HEK293 (cell line): ENCODE measurements around the gene GMCL1.
A peak's percentile ranks its signal among the peaks of the same experiment; 100 is the strongest.

ENCODE experiments used
- CTCF ChIA-PET: fragments of 350-600 bp; formaldehyde crosslinking; extraction: SDS; loops from one replicate; lab custom pipeline; 2021; ENCODE audit warnings: antibody characterized with exemption; lab: Yijun Ruan, JAX
- POLR2A ChIA-PET: fragments of 300-600 bp; formaldehyde crosslinking; extraction: SDS; loops from one replicate; lab custom pipeline; 2020; ENCODE audit warnings: antibody characterized with exemption, inconsistent platforms; lab: Yijun Ruan, JAX
- H3K27ac ChIP-seq: fragments of 200-500 bp; sonication (Bioruptor generic); 2 replicates; pipeline ENCODE4 v1.5.1; 2014; ENCODE audit warnings: low read depth, low read length, control low read depth, inconsistent platforms; ENCODE audit errors: extremely low read depth
- H3K36me3 ChIP-seq, 2 experiments: fragments of 200-500 bp in 1 of 2; sonication (Bioruptor generic) in 1 of 2; 1 replicate in 1 of 2; 2 replicates in 1 of 2; pipeline ENCODE4 v1.5.1; 2014 to 2017; ENCODE audit warnings: inconsistent platforms in 2 of 2, low read length in 2 of 2; ENCODE audit not compliant: control insufficient read depth in 2 of 2, insufficient read depth in 1 of 2
- H3K4me1 ChIP-seq: fragments of 200-500 bp; sonication (Bioruptor generic); 2 replicates; pipeline ENCODE4 v1.5.1; 2014; ENCODE audit warnings: mild to moderate bottlenecking, low read length, inconsistent platforms; ENCODE audit not compliant: control insufficient read depth, insufficient read depth
- H3K4me3 ChIP-seq: 2 replicates; pipeline ENCODE4 v1.5.1; 2011; ENCODE audit warnings: low read depth, mild to moderate bottlenecking, control low read depth, low read length, moderate library complexity
- H3K9me3 ChIP-seq: fragments of 200-500 bp; sonication (Bioruptor generic); 2 replicates; pipeline ENCODE4 v1.5.1; 2014; ENCODE audit warnings: low read depth, low read length, inconsistent platforms; ENCODE audit not compliant: control insufficient read depth, insufficient read depth
- HOXA7 ChIP-seq: sonication (generic); formaldehyde crosslinking; IDR thresholded peaks from 2 replicates; pipeline ENCODE4 v1.8.1; 2022; ENCODE audit warnings: missing genetic modification reagents, borderline replicate concordance
- ZBTB17 ChIP-seq: fragments of 450-650 bp; formaldehyde crosslinking; IDR thresholded peaks from 2 replicates; pipeline ENCODE4 v1.5.1; 2016; ENCODE audit warnings: missing biosample characterization, missing genetic modification characterization
- ZNF2 ChIP-seq: fragments of 450-650 bp; formaldehyde crosslinking; IDR thresholded peaks from 2 replicates; pipeline ENCODE4 v1.5.1; 2016; ENCODE audit warnings: missing biosample characterization, missing genetic modification characterization
- ZNF24 ChIP-seq: fragments of 450-650 bp; formaldehyde crosslinking; IDR thresholded peaks from 2 replicates; pipeline ENCODE4 v1.5.1; 2016; ENCODE audit warnings: missing biosample characterization, missing genetic modification characterization
- ZNF335 ChIP-seq: fragments of 450-650 bp; formaldehyde crosslinking; conservative IDR thresholded peaks from 2 replicates; pipeline ENCODE4 v1.5.1; 2016; ENCODE audit warnings: missing biosample characterization, missing genetic modification characterization
- ZNF341 ChIP-seq: fragments of 450-650 bp; formaldehyde crosslinking; IDR thresholded peaks from 2 replicates; pipeline ENCODE4; 2016; ENCODE audit warnings: low read depth, missing biosample characterization, missing genetic modification characterization
- ZNF366 ChIP-seq: fragments of 450-650 bp; formaldehyde crosslinking; conservative IDR thresholded peaks from 2 replicates; pipeline ENCODE4 v1.5.1; 2016; ENCODE audit warnings: missing biosample characterization, missing genetic modification characterization
- ZNF776 ChIP-seq: fragments of 450-650 bp; formaldehyde crosslinking; IDR thresholded peaks from 2 replicates; pipeline ENCODE4 v1.5.0; 2017; ENCODE audit warnings: missing biosample characterization, missing genetic modification characterization, borderline replicate concordance
- TF ChIP-seq, protein P1 (sequence below): fragments of 450-650 bp; formaldehyde crosslinking; IDR thresholded peaks from 2 replicates; pipeline ENCODE4 v1.5.1; 2017; ENCODE audit warnings: missing biosample characterization, missing genetic modification characterization
- TF ChIP-seq, protein P2 (sequence below): sonication (generic); formaldehyde crosslinking; IDR thresholded peaks from 2 replicates; pipeline ENCODE4 v1.8.1; 2022; ENCODE audit warnings: mild to moderate bottlenecking, moderate library complexity, missing genetic modification reagents
- TF ChIP-seq, protein P3 (sequence below): fragments of 450-650 bp; IDR thresholded peaks from 2 replicates; pipeline ENCODE4 v1.5.1; 2018; ENCODE audit warnings: missing biosample characterization, mild to moderate bottlenecking, missing genetic modification characterization
- TF ChIP-seq, protein P4 (sequence below): fragments of 450-650 bp; formaldehyde crosslinking; IDR thresholded peaks from 2 replicates; pipeline ENCODE4 v1.5.1; 2016; ENCODE audit warnings: missing biosample characterization, missing genetic modification characterization, low read depth
- TF ChIP-seq, protein P5 (sequence below): fragments of 450-650 bp; formaldehyde crosslinking; IDR thresholded peaks from 2 replicates; pipeline ENCODE4; 2016; ENCODE audit warnings: missing biosample characterization, missing genetic modification characterization
- TF ChIP-seq, protein P6 (sequence below): fragments of 450-650 bp; IDR thresholded peaks from 2 replicates; pipeline ENCODE4 v1.5.1; 2018; ENCODE audit warnings: missing biosample characterization, missing genetic modification characterization

The GMCL1 gene

DNA sequence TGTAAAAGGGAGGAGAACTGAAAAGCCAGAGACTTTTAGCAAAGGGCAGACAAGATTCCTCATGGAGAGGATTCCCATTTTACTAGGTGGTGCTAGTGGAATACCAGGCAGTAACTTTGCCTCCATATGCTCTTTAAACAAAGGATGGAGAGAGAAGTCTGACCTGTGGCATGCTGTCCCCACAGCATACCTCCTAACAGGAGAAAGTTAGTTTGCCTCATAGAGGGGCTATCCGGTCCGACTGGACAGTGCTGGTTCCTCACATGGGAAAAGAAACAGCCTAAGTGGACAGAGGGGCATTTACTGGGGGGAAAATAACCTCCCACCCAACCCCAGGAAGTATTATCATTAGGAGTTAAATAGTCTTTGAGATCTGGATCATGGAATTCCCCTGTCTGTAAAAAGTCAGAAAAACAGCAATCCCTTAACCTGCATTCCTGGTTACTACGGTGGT, 31.6 kb upstream of the GMCL1 start:
- POLR2A ChIA-PET = no interaction called here
- Histone ChIP-seq H3K4me1 (peaks cover 12% of the 10 kb centered on the region), H3K9me3 (no peaks in the 10 kb centered on the region), H3K4me3 (no peak overlapping the region), H3K27ac (no peak overlapping the region; the same call in 1 of the 2 replicates), H3K36me3 (no peaks in the 10 kb centered on the region; a peak in 1 of 3 replicates)
- TF ChIP-seq, protein P1, sequence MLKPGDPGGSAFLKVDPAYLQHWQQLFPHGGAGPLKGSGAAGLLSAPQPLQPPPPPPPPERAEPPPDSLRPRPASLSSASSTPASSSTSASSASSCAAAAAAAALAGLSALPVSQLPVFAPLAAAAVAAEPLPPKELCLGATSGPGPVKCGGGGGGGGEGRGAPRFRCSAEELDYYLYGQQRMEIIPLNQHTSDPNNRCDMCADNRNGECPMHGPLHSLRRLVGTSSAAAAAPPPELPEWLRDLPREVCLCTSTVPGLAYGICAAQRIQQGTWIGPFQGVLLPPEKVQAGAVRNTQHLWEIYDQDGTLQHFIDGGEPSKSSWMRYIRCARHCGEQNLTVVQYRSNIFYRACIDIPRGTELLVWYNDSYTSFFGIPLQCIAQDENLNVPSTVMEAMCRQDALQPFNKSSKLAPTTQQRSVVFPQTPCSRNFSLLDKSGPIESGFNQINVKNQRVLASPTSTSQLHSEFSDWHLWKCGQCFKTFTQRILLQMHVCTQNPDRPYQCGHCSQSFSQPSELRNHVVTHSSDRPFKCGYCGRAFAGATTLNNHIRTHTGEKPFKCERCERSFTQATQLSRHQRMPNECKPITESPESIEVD (tag by site-specific recombination) = peak; percentile 24; the same call in 1 of the 2 replicates
- no peak for TF ChIP-seq ZNF776 (tag by site-specific recombination)
- CTCF ChIA-PET = interaction anchor here (2.0 kb wide), 1 partner anchor 19 kb away, joined by 10 read pairs; no protein-coding TSS in a partner anchor

DNA sequence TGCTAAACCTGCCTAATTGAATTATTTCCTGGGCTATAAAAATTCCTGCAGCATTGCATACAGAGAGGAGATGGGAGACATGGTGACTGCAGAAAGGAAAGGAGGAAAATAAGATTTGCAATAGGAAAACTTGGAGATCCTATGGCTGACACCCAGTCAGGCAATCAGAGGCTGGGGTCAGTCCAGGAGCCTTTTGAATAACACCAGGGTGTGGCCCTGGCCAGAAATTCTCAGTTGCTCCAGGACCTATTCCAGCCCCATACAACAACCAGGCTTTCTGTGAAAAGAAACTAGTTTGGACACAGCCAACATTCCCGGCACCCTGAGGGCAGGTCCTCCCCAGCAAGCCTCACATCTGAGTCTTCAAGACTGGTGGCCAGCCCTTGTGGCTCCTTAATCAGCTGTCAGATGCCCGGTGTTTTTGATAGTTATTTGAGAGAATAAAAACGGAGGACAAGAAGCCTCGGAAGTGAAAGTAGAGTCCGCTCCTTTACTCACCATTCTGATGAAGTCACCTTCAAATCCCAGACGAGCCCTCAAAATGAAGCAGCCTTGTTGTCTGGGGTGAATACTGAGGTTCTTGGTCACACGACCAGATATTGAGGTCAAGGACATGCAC, 31.1 kb upstream of the GMCL1 start:
- POLR2A ChIA-PET = interaction anchor here (1.5 to 2.2 kb wide), 3 partner anchors 8 to 57 kb away, joined by 7 to 15 read pairs (median 9); partner anchors contain the start of gene ANXA4
- Histone ChIP-seq H3K4me1 (peaks cover 12% of the 10 kb centered on the region), H3K9me3 (no peaks in the 10 kb centered on the region), H3K36me3 (no peaks in the 10 kb centered on the region), H3K4me3 (peak overlapping the region; percentile 21), H3K27ac (peak overlapping the region; percentile 29; the same call in 1 of the 2 replicates)
- TF ChIP-seq, protein P2, sequence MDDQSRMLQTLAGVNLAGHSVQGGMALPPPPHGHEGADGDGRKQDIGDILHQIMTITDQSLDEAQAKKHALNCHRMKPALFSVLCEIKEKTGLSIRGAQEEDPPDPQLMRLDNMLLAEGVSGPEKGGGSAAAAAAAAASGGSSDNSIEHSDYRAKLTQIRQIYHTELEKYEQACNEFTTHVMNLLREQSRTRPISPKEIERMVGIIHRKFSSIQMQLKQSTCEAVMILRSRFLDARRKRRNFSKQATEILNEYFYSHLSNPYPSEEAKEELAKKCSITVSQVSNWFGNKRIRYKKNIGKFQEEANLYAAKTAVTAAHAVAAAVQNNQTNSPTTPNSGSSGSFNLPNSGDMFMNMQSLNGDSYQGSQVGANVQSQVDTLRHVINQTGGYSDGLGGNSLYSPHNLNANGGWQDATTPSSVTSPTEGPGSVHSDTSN (CRISPR knock-in tag) = no peak
- no peak for TF ChIP-seq ZNF24 (tag by site-specific recombination)
- TF ChIP-seq ZNF341 (tag by site-specific recombination) = no peak
- TF ChIP-seq ZBTB17 (tag by site-specific recombination) = peak; percentile 46; the same call in 1 of the 2 replicates
- TF ChIP-seq ZNF366 (tag by site-specific recombination) = 0 out of 2 replicates have a peak, but pooled peaks have one; percentile 9
- peak; percentile 94 for TF ChIP-seq ZNF335 (tag by site-specific recombination)
- TF ChIP-seq ZNF2 (tag by site-specific recombination) = peak; percentile 52; the same call in 1 of the 2 replicates
- TF ChIP-seq, protein P3, sequence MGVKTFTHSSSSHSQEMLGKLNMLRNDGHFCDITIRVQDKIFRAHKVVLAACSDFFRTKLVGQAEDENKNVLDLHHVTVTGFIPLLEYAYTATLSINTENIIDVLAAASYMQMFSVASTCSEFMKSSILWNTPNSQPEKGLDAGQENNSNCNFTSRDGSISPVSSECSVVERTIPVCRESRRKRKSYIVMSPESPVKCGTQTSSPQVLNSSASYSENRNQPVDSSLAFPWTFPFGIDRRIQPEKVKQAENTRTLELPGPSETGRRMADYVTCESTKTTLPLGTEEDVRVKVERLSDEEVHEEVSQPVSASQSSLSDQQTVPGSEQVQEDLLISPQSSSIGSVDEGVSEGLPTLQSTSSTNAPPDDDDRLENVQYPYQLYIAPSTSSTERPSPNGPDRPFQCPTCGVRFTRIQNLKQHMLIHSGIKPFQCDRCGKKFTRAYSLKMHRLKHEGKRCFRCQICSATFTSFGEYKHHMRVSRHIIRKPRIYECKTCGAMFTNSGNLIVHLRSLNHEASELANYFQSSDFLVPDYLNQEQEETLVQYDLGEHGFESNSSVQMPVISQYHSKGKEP (tag by site-specific recombination) = 0 out of 2 replicates have a peak, but pooled peaks have one; percentile 35
- no peak for TF ChIP-seq HOXA7 (CRISPR knock-in tag)
- TF ChIP-seq, protein P4, sequence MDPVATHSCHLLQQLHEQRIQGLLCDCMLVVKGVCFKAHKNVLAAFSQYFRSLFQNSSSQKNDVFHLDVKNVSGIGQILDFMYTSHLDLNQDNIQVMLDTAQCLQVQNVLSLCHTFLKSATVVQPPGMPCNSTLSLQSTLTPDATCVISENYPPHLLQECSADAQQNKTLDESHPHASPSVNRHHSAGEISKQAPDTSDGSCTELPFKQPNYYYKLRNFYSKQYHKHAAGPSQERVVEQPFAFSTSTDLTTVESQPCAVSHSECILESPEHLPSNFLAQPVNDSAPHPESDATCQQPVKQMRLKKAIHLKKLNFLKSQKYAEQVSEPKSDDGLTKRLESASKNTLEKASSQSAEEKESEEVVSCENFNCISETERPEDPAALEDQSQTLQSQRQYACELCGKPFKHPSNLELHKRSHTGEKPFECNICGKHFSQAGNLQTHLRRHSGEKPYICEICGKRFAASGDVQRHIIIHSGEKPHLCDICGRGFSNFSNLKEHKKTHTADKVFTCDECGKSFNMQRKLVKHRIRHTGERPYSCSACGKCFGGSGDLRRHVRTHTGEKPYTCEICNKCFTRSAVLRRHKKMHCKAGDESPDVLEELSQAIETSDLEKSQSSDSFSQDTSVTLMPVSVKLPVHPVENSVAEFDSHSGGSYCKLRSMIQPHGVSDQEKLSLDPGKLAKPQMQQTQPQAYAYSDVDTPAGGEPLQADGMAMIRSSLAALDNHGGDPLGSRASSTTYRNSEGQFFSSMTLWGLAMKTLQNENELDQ (tag by site-specific recombination) = no peak
- TF ChIP-seq, protein P5, sequence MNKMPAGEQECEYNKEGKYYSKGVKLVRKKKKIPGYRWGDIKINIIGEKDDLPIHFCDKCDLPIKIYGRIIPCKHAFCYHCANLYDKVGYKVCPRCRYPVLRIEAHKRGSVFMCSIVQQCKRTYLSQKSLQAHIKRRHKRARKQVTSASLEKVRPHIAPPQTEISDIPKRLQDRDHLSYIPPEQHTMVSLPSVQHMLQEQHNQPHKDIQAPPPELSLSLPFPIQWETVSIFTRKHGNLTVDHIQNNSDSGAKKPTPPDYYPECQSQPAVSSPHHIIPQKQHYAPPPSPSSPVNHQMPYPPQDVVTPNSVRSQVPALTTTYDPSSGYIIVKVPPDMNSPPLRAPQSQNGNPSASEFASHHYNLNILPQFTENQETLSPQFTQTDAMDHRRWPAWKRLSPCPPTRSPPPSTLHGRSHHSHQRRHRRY (tag by site-specific recombination) = no peak
- TF ChIP-seq, protein P6, sequence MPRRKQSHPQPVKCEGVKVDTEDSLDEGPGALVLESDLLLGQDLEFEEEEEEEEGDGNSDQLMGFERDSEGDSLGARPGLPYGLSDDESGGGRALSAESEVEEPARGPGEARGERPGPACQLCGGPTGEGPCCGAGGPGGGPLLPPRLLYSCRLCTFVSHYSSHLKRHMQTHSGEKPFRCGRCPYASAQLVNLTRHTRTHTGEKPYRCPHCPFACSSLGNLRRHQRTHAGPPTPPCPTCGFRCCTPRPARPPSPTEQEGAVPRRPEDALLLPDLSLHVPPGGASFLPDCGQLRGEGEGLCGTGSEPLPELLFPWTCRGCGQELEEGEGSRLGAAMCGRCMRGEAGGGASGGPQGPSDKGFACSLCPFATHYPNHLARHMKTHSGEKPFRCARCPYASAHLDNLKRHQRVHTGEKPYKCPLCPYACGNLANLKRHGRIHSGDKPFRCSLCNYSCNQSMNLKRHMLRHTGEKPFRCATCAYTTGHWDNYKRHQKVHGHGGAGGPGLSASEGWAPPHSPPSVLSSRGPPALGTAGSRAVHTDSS (tag by site-specific recombination) = no peak
- TF ChIP-seq, all 188 proteins: peak for 5
- CTCF ChIA-PET = interaction anchor here (2.3 to 11.5 kb wide), 2 partner anchors 19 to 73 kb away, joined by 25 to 92 read pairs; no protein-coding TSS in a partner anchor
